GM18951 (cell line): ENCODE data around the gene AGPAT3.
"Not testable (repeated sequence)": the region's sequence is repeated elsewhere in the genome, so short reads cannot be mapped to it uniquely, and the experiment has no call there.

ENCODE experiments used
- POLR2A ChIP-seq: IDR thresholded peaks from 4 replicates; pipeline ENCODE4 v1.6.1; 2011; ENCODE audit warnings: mild to moderate bottlenecking; ENCODE audit not compliant: insufficient read length, insufficient read depth; ENCODE audit errors: extremely low read depth
- in situ Hi-C: fragments of 300-500 bp; cut with MboI; formaldehyde crosslinking; loops from one replicate; pipeline ENCODE4 v1.12.0; 2022; ENCODE audit warnings: low sequenced_read_pairs, mixed read lengths, inconsistent platforms; ENCODE audit not compliant: unreplicated experiment

Gene AGPAT3

DNA sequence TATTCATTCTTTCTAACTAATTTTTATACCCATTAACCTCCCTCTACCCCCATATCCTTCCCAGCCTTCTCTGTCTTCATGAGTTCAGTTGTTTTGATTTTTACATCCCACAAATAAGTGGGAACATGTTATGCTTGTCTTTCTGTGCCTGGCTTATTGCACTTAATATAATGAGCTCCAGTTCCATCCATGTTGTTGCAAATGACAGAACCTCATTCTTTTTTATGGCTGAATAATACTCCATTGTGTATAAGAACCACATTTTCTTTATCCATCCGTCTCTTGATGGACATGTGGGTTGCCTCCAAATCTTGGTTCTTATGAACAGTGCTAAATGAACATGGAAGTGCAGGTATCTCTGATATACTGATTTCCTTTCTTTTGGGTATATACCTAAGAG lies 21.5 kb downstream of the AGPAT3 start:
- in situ Hi-C loops, result no loop called here
- TF ChIP-seq POLR2A, result no peak

GRCh38 chr21:43889069-43889468 lies 24.0 kb downstream of the AGPAT3 start:
- in situ Hi-C loops, result no loop called here
- no peak for TF ChIP-seq POLR2A

GRCh38 chr21:43890042-43890441 lies 25.0 kb downstream of the AGPAT3 start:
- no peak for TF ChIP-seq POLR2A
- in situ Hi-C loops, result no loop called here

GRCh38 chr21:43892334-43892733 lies 27.3 kb downstream of the AGPAT3 start:
- in situ Hi-C loops, result no loop called here
- no peak for TF ChIP-seq POLR2A

GRCh38 chr21:43892984-43893535 lies 28.0 kb downstream of the AGPAT3 start:
- TF ChIP-seq POLR2A, result no peak
- in situ Hi-C loops, result no loop called here

- in situ Hi-C loops, result no loop called here
- TF ChIP-seq POLR2A, result no peak
These were observed 28.6 kb downstream of the AGPAT3 start for GRCh38 chr21:43893536-43894205.

DNA sequence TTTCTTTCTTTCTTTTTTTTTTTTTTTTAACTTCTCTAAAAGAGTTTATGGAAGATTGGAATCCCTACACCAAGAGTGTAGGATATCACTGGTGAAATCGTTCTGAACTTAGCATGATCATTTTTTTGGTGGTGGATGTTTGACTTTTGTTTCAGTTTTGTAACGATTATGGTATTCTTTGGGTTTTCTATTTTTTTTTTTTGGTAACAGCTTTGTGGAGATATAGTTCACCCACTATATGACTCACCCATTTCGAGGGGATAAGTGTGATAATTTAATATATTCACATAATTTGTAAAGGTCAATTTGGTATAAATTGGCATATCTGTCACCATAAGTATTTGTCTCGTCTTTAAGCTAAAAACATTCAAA lies 29.2 kb downstream of the AGPAT3 start:
- TF ChIP-seq POLR2A, result no peak
- in situ Hi-C loops, result no loop called here

GRCh38 chr21:43895196-43895595 lies 30.2 kb downstream of the AGPAT3 start:
- in situ Hi-C loops, result no loop called here
- TF ChIP-seq POLR2A, result no peak

GRCh38 chr21:43896696-43897299 lies 31.8 kb downstream of the AGPAT3 start:
- in situ Hi-C loops, result not testable (repeated sequence)

GRCh38 chr21:43899307-43900077 lies 34.5 kb downstream of the AGPAT3 start:
- TF ChIP-seq POLR2A, result no peak
- in situ Hi-C loops, result no loop called here

DNA sequence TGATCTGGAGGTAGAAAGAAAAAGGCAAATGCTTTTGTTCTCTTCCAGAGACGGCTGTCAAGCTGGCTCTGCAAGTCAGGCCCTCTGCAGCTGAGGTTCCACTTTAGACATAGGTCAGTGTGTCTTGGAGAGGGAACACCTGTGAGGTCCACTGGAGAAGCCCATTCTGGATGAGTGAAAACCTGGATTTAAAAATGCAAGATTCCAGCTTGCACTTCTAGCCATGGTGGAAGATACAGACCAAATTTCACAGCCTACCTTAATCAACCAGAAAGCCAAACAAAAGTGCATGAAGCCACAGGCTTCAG lies 35.0 kb downstream of the AGPAT3 start:
- TF ChIP-seq POLR2A, result no peak
- in situ Hi-C loops, result no loop called here

DNA sequence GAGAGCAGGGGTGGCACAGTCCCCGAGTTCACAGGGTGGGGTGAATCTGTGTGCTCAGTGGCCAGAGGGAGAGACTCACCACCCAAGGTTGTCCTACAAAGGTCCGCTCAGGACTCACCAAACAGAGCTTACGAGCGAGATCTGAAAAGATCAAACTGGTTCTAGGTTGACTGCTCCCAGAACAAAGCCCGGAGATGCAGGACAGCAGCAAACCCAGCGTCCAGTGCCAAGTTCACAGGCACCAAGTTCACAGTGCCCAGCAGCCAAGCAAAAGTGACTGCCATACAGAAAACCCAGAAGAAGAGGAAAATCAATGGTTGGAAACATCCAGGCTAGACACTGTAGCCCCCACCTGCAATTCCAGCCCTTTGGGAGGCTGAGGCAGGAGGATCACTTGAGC lies 35.7 kb downstream of the AGPAT3 start:
- in situ Hi-C loops, result no loop called here
- TF ChIP-seq POLR2A, result no peak

DNA sequence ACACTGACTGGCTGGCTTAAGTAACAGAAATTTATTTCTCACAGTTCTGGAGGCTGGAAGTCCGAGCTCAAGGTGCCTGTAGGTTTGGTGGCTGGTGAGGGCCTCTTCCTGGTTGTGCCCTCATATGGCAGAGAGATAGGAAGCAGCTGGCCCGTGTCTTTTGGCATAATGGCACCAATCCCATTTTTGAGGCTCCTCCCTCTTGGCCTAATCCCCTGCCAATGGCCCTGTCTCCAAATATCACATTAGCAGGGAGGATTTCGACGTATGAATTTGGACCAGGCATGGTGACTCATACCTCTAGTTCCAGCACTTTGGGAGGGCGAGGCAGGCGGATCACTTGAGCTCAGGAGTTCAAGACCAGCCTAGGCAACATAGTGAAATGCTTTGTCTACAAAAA lies 37.4 kb downstream of the AGPAT3 start:
- in situ Hi-C loops, result no loop called here
- no peak for TF ChIP-seq POLR2A
